Measurements from ENCODE around the gene TNIK. TPM values are rescaled to one million over a fixed set of nuclear protein-coding genes. Genes with fewer than 3 reads are reported as not detected.

Gene TNIK
- total RNA-seq, 4 donors from 2014 or later = 30.3 to 39.0 (median 36.8) TPM

DNA sequence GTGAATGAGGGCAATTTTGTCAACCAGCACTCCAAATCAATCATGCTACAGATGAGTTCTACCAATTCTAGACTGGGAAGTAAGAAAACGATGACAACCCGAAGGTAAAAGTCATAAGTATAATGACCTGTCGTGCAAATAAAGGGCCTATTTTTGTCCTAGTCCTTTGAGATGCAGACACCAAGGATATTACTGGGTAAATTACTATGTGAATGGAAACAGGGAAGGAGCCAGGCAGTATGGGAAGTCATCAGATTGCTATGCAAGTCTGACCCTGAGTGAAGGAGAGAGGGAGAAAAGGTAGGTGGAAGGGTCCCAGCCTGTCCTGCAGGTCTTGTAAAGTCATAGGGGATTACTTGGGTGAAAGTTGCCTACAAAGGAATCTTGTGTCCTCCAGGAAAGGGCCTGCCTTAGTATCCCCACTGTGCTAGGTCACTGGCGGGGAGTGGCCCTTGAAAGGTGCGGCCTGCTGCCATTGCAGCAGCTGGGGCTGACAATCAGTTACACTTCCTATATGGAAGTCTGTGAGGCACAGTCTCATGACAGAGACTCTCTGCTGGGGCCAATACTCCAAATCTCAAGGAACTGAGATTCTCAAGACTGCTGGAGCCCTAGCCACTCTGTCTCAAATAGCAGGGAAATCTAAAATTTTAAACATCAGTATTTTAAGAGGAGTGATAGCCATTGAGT is 283.8 kb downstream of the TNIK start:
- no peaks in the 10 kb centered on the region for H3K27me3 ChIP-seq
- peaks cover 15 to 32% (median 21%) of the 10 kb centered on the region in 4 donors for H3K4me1 ChIP-seq
- peak overlapping the region; percentile 52 to 64 (median 63) for H3K27ac ChIP-seq (replicated peaks in 1 of 4)
- DNase-seq (ENCODE audit: extremely low spot score) = peak; percentile 45
- intact Hi-C loops (cut with DNase I) = no loop called here
- H3K36me3 ChIP-seq = peaks cover 0 to 5% (median 0%) of the 10 kb centered on the region in 4 donors
- no peak for TF ChIP-seq EP300 (IDR thresholded peaks at IDR 0.05)
- TF ChIP-seq POLR2A (IDR thresholded peaks at IDR 0.05; ENCODE audit: low read depth) = no peak
- TF ChIP-seq POLR2AphosphoS5 (IDR thresholded peaks at IDR 0.05) = no peak
- TF ChIP-seq, protein P1, sequence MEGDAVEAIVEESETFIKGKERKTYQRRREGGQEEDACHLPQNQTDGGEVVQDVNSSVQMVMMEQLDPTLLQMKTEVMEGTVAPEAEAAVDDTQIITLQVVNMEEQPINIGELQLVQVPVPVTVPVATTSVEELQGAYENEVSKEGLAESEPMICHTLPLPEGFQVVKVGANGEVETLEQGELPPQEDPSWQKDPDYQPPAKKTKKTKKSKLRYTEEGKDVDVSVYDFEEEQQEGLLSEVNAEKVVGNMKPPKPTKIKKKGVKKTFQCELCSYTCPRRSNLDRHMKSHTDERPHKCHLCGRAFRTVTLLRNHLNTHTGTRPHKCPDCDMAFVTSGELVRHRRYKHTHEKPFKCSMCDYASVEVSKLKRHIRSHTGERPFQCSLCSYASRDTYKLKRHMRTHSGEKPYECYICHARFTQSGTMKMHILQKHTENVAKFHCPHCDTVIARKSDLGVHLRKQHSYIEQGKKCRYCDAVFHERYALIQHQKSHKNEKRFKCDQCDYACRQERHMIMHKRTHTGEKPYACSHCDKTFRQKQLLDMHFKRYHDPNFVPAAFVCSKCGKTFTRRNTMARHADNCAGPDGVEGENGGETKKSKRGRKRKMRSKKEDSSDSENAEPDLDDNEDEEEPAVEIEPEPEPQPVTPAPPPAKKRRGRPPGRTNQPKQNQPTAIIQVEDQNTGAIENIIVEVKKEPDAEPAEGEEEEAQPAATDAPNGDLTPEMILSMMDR (IDR thresholded peaks at IDR 0.05) = no peak
- peak overlapping the region; percentile 13 to 38 (median 34) for H3K4me3 ChIP-seq
- no peaks in the 10 kb centered on the region for H3K9me3 ChIP-seq
- WGBS = 76% methylated on average over 5 of the region's 5 CpGs

DNA sequence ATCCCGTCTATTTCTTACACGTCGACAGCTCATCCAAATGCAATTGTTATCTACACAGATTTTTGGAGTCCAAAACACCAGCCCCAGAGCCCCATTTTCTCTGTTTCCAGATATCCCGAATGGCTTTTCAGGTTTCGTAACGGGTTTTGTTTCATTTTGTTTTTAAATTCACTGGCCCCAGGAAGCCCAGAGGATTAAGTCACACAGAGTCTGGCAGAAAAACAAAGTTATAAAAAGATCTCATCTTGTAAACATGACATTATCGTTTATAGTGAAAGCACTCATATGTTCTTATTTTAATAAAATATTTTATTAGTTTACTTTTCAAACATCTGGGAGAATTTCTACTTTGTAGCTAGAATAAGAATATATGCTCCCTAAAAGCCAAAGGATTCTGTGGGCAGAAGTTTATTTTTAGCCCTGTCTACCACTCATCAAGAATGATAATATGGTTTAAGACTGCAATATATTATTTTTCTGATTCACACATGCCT is 284.4 kb downstream of the TNIK start:
- DNase-seq (ENCODE audit: extremely low spot score) = no peak
- intact Hi-C loops (cut with DNase I) = no loop called here
- Histone ChIP-seq H3K4me1 (peaks cover 15 to 32% (median 21%) of the 10 kb centered on the region in 4 donors), H3K27ac (replicated peaks in 1 of 4) (peak overlapping the region; percentile 52 to 64 (median 63)), H3K9me3 (no peaks in the 10 kb centered on the region), H3K36me3 (peaks cover 0 to 5% (median 0%) of the 10 kb centered on the region in 4 donors), H3K27me3 (no peaks in the 10 kb centered on the region), H3K4me3 (peak overlapping the region; percentile 13 to 38 (median 34))
- WGBS = 35% methylated on average over 7 of the region's 7 CpGs
- TF ChIP-seq POLR2AphosphoS5 (IDR thresholded peaks at IDR 0.05) (no peak), EP300 (IDR thresholded peaks at IDR 0.05) (no peak), POLR2A (IDR thresholded peaks at IDR 0.05; ENCODE audit: low read depth) (no peak)
- TF ChIP-seq, protein P1 (IDR thresholded peaks at IDR 0.05) = no peak

DNA sequence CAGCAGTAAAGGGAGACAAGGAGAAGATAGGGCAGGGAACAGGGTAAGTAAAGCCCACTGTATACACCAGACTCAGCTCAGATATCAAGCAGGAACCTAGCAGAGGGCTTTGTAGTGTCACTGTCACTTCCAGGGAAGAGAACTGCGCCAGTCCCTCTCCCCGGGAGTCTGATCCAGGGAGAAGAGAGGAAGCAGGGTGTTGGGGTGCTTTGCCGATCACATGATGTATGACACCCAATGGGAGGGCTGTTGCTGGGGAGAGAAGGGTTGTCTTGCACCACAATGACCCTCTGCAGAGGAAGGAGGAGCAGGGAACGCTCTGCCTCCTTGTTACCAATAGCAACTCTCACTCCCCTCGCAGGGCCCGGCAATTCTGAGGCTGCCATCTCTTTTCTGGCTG is 286.5 kb downstream of the TNIK start:
- TF ChIP-seq, protein P1 (IDR thresholded peaks at IDR 0.05) = no peak
- TF ChIP-seq EP300 (IDR thresholded peaks at IDR 0.05) = no peak
- no peak for TF ChIP-seq POLR2A (IDR thresholded peaks at IDR 0.05; ENCODE audit: low read depth)
- TF ChIP-seq POLR2AphosphoS5 (IDR thresholded peaks at IDR 0.05) = peak in 1 of 2 donors; percentile 9
- intact Hi-C loops (cut with DNase I) = no loop called here
- H3K4me3 ChIP-seq = no peak overlapping the region
- 83% methylated on average over 6 of the region's 6 CpGs for WGBS
- no peak overlapping the region for H3K27ac ChIP-seq (replicated peaks in 1 of 4)
- no peaks in the 10 kb centered on the region for H3K27me3 ChIP-seq
- DNase-seq (ENCODE audit: extremely low spot score) = no peak
- peaks cover 15 to 27% (median 21%) of the 10 kb centered on the region in 4 donors for H3K4me1 ChIP-seq
- H3K9me3 ChIP-seq = no peaks in the 10 kb centered on the region
- peaks cover 0 to 5% (median 0%) of the 10 kb centered on the region in 4 donors for H3K36me3 ChIP-seq

DNA sequence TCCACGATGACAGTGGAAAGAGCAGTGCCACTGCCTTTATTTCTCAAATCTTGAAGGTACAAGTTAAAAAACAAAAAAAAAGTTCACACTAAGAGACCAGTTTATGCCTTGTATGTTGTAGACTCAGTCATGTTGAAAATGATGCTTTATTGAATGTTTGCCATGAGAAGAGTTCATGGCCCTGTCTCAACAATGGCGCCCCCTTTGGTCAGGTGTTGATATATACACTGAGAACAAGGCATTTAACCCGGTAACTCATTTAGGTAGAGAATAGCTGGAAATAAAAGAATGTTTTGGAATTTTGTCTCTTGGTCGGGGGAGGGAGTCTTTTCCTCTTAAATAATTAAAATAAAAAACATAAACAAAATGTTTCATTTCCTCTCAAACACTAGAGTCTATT is 288.1 kb downstream of the TNIK start:
- no peak overlapping the region for H3K27ac ChIP-seq (replicated peaks in 1 of 4)
- peaks cover 0 to 10% (median 2%) of the 10 kb centered on the region in 4 donors for H3K36me3 ChIP-seq
- TF ChIP-seq POLR2A (IDR thresholded peaks at IDR 0.05; ENCODE audit: low read depth) (no peak), EP300 (IDR thresholded peaks at IDR 0.05) (no peak), POLR2AphosphoS5 (IDR thresholded peaks at IDR 0.05) (no peak)
- TF ChIP-seq, protein P1 (IDR thresholded peaks at IDR 0.05) = peak in 1 of 3 experiments; percentile 12
- H3K4me3 ChIP-seq = no peak overlapping the region
- H3K27me3 ChIP-seq = no peaks in the 10 kb centered on the region
- WGBS = 86% methylated on average over 4 of the region's 4 CpGs
- no peaks in the 10 kb centered on the region for H3K9me3 ChIP-seq
- intact Hi-C loops (cut with DNase I) = no loop called here
- no peak for DNase-seq (ENCODE audit: extremely low spot score)
- peaks cover 15 to 20% (median 18%) of the 10 kb centered on the region in 4 donors for H3K4me1 ChIP-seq

All from esophagus muscularis mucosa (tissue), 4 donors.